Large intestine (tissue), 3 donors: ENCODE measurements around the gene INTS11. TPM values are rescaled to one million over a fixed set of nuclear protein-coding genes. Genes with fewer than 3 reads are reported as not detected.

ENCODE experiments used
- DNase-seq, 2 donors: peaks; one replicate each; pipeline versions ENCODE4 v3.0.0 to v3.0.0-alpha.2; 2013
- H3K27ac ChIP-seq: one replicate; pipeline ENCODE4 v1.5.1; 2013; ENCODE audit warnings: low read length
- H3K27me3 ChIP-seq: 2 replicates; pipeline ENCODE4 v1.6.1; 2013; ENCODE audit warnings: low read length; ENCODE audit not compliant: control insufficient read depth, insufficient read depth
- H3K36me3 ChIP-seq: 2 replicates; pipeline ENCODE4 v1.6.1; 2013; ENCODE audit warnings: low read length; ENCODE audit not compliant: control insufficient read depth, insufficient read depth
- H3K4me1 ChIP-seq: one replicate; pipeline ENCODE4 v1.6.1; 2013; ENCODE audit warnings: low read length; ENCODE audit not compliant: control insufficient read depth, insufficient read depth
- H3K4me3 ChIP-seq: one replicate; pipeline ENCODE4 v1.5.1; 2013; ENCODE audit warnings: low read length
- H3K9me3 ChIP-seq: one replicate; pipeline ENCODE4 v1.6.1; 2013; ENCODE audit warnings: mild to moderate bottlenecking, low read depth, low read length, moderate library complexity; ENCODE audit not compliant: control insufficient read depth
- WGBS: methylation state at CpG from one replicate; pipeline ENCODE4 v1.1.5; 2013; ENCODE audit warnings: low lambda C conversion rate; ENCODE audit not compliant: insufficient coverage; 5-methylcytosine and 5-hydroxymethylcytosine counted together
- polyA plus RNA-seq: library from polyadenylated mRNA; unstranded; fragments of 120-200 nt; gene quantifications from one replicate; pipeline ENCODE4 v1.2.1, GENCODE V29; 2013

INTS11 gene
- polyA plus RNA-seq, 1 donor, result 147 TPM

DNA sequence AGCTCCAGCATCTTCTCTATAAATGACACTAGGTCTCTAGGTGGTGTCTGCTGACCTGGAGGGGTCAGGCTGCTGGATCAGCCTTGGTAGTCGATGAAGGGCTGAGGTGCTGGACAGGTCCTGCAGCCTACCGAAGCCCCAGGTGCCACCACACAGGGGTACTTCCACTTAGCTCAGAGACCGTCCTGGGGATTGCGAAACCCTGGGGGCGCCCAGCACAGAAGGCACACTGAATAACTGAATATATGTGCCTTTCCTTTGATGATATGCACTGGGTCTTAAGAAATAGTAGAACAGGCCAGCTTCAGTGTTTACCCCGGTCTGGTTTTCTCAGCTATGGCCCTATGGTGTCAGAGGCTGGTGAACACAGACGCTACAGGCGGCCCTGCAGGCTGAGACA, 61.7 kb downstream of the INTS11 start:
- H3K9me3 ChIP-seq, result peaks cover 3% of the 10 kb centered on the region
- H3K36me3 ChIP-seq, result peaks cover 68% of the 10 kb centered on the region
- no peak for DNase-seq
- H3K4me1 ChIP-seq, result no peaks in the 10 kb centered on the region
- no peak overlapping the region for H3K4me3 ChIP-seq
- H3K27me3 ChIP-seq, result no peaks in the 10 kb centered on the region
- no peak overlapping the region for H3K27ac ChIP-seq
- 100% methylated on average over 1 of the region's 8 CpGs for WGBS

GRCh38 chr1:1262071-1262470, 62.4 kb downstream of the INTS11 start:
- Histone ChIP-seq H3K27ac (no peak overlapping the region), H3K27me3 (no peaks in the 10 kb centered on the region), H3K4me3 (no peak overlapping the region), H3K4me1 (no peaks in the 10 kb centered on the region), H3K36me3 (peaks cover 61% of the 10 kb centered on the region), H3K9me3 (no peaks in the 10 kb centered on the region)
- WGBS, result no CpG with 5 or more reads among the region's 17 CpGs
- DNase-seq, result no peak

Other genes starting within 250 kb of the INTS11 start
- gene C1orf159, start 208.6 kb downstream of the INTS11 start, polyA plus RNA-seq, result 9.4 TPM
- 0.64 TPM for gene TTLL10, start 150.8 kb downstream of the INTS11 start, polyA plus RNA-seq
- 0.49 TPM for gene TNFRSF18, start 118.1 kb downstream of the INTS11 start, polyA plus RNA-seq
- 1.1 TPM for gene TNFRSF4, start 110.5 kb downstream of the INTS11 start, polyA plus RNA-seq
- gene SDF4, start 92.7 kb downstream of the INTS11 start, polyA plus RNA-seq, result 174 TPM
- gene B3GALT6, start 92.4 kb downstream of the INTS11 start, polyA plus RNA-seq, result 16.1 TPM
- gene C1QTNF12, start 77.9 kb downstream of the INTS11 start, polyA plus RNA-seq, result 50.5 TPM
- 52.9 TPM for gene UBE2J2, start 50.8 kb downstream of the INTS11 start, polyA plus RNA-seq
- gene SCNN1D, start 44.2 kb downstream of the INTS11 start, polyA plus RNA-seq, result 18.7 TPM
- 67.7 TPM for gene ACAP3, start 16.7 kb downstream of the INTS11 start, polyA plus RNA-seq
- 14.5 TPM for gene PUSL1, start 16.1 kb downstream of the INTS11 start, polyA plus RNA-seq
- 17.7 TPM for gene CPTP, start 142 bp upstream of the INTS11 start, polyA plus RNA-seq
- 0.69 TPM for gene TAS1R3, start 6.6 kb upstream of the INTS11 start, polyA plus RNA-seq
- 45.4 TPM for gene DVL1, start 24.8 kb upstream of the INTS11 start, polyA plus RNA-seq
- gene MXRA8, start 33.9 kb upstream of the INTS11 start, polyA plus RNA-seq, result 346 TPM
- gene AURKAIP1, start 50.5 kb upstream of the INTS11 start, polyA plus RNA-seq, result 88.4 TPM
- 285 TPM for gene CCNL2, start 74.7 kb upstream of the INTS11 start, polyA plus RNA-seq
- gene MRPL20, start 82.6 kb upstream of the INTS11 start, polyA plus RNA-seq, result 135 TPM
- gene ANKRD65, start 96.6 kb upstream of the INTS11 start, polyA plus RNA-seq, result 2.6 TPM
- gene VWA1, start 111.0 kb upstream of the INTS11 start, polyA plus RNA-seq, result 92.3 TPM
- gene ATAD3C, start 125.0 kb upstream of the INTS11 start, polyA plus RNA-seq, result 1.0 TPM
- gene ATAD3B, start 147.1 kb upstream of the INTS11 start, polyA plus RNA-seq, result 21.8 TPM
- gene ATAD3A, start 187.5 kb upstream of the INTS11 start, polyA plus RNA-seq, result 20.1 TPM
- 3.9 TPM for gene TMEM240, start 216.0 kb upstream of the INTS11 start, polyA plus RNA-seq